Measurements from ENCODE around the gene JAKMIP3.

Gene JAKMIP3

GRCh38 chr10:132113766-132114365, 48.1 kb downstream of the JAKMIP3 start:
- DNase-seq = no peak

DNA sequence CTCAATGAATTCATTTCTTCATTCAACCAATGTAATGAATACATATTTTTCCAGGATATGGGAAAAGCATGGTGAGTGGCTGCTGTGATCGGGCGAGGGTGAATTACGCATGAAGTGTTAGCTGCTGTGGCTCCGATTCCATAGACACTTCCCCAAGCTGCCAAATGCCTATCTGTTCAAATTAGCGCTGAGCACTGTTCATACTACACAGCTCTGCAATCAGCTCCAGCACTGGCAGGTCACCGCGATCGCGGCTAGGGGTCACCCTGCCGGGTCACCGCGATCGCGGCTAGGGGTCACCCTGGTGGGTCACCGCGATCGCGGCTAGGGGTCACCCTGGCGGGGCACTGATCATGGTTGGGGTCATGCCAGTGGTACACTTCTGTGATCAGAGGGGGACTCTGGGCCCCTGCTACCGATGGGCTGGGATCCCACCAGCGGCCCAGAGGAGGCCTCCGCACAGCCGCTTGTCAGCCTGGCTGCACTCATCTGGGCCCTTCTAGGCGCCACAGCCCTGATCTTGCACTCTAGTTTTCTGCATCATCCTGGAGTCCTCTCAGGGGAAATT, 49.3 kb downstream of the JAKMIP3 start:
- DNase-seq = no peak
